AG10803 (cell line): ENCODE data around the gene ZMYM2.
A peak's percentile ranks its signal among the peaks of the same experiment; 100 is the strongest.

Experiments
- DNase-seq: peaks from one replicate; pipeline ENCODE4 v3.0.0; 2010; ENCODE audit warnings: low read depth
- H3K4me3 ChIP-seq: 2 replicates; pipeline ENCODE4 v1.5.1; 2011; ENCODE audit warnings: mild to moderate bottlenecking, low read length, control low read depth
- TF ChIP-seq, protein P1 (sequence below): conservative IDR thresholded peaks from 2 replicates; pipeline ENCODE4 v1.5.1; 2011; ENCODE audit warnings: mild to moderate bottlenecking, low read length, control low read depth, inconsistent platforms

Gene ZMYM2

DNA sequence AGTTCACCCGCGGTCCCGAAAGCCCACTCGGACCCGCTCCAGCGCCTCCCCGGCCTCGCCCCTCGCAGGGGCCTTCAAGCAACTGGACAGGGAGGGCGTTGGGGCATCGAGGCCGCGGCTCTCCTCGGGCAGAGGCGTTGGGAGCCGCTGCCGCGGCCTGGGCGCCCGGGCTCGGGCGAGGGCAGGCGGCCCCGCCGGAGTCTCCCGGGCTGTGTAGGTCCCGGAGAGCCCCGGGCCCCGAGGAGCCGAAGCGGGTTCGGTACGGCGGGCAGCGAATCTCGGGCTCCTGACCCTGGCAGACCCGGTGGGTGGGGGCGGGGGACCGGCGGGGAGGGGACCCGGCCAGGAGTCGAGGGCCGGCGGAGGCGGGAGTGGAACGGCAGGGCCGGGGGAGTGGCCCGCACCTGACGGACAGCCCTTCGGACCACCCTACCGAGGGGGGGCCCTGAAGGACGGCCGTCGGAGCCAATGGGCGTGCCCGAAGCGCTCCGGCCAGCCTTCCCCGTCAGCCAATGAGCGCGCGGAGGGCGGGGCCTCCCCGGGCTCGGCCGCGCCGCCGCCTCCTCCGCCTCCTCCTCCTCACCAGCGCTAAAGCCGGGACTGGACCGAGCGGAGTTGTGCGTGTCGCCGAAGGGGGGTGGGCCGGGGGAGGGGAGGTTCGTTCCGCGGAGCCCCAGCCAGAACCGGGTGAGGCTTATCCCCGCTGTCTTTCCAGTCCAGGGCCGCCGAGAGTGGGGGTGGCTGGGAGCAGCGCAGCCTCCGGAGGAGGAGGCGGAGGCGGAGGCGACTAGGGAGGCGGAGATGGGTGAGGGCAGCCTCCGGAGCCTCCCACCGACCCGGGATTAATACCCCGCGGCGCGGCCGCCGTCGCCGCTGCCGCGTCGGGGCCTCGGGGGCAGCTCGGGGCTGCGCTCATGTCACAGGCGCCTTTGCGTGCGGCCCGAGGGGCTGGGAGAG is at the start of gene ZMYM2:
TSS of gene ZMYM2 (plus strand) at position 573 of the 957 bp plus-strand sequence. CDS start 34,346 bp downstream, outside the sequence.
- peak within 1 kb of the TSS; percentile 90 for H3K4me3 ChIP-seq
- peak; percentile 98 for DNase-seq
- TF ChIP-seq, protein P1, sequence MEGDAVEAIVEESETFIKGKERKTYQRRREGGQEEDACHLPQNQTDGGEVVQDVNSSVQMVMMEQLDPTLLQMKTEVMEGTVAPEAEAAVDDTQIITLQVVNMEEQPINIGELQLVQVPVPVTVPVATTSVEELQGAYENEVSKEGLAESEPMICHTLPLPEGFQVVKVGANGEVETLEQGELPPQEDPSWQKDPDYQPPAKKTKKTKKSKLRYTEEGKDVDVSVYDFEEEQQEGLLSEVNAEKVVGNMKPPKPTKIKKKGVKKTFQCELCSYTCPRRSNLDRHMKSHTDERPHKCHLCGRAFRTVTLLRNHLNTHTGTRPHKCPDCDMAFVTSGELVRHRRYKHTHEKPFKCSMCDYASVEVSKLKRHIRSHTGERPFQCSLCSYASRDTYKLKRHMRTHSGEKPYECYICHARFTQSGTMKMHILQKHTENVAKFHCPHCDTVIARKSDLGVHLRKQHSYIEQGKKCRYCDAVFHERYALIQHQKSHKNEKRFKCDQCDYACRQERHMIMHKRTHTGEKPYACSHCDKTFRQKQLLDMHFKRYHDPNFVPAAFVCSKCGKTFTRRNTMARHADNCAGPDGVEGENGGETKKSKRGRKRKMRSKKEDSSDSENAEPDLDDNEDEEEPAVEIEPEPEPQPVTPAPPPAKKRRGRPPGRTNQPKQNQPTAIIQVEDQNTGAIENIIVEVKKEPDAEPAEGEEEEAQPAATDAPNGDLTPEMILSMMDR, result no peak

DNA sequence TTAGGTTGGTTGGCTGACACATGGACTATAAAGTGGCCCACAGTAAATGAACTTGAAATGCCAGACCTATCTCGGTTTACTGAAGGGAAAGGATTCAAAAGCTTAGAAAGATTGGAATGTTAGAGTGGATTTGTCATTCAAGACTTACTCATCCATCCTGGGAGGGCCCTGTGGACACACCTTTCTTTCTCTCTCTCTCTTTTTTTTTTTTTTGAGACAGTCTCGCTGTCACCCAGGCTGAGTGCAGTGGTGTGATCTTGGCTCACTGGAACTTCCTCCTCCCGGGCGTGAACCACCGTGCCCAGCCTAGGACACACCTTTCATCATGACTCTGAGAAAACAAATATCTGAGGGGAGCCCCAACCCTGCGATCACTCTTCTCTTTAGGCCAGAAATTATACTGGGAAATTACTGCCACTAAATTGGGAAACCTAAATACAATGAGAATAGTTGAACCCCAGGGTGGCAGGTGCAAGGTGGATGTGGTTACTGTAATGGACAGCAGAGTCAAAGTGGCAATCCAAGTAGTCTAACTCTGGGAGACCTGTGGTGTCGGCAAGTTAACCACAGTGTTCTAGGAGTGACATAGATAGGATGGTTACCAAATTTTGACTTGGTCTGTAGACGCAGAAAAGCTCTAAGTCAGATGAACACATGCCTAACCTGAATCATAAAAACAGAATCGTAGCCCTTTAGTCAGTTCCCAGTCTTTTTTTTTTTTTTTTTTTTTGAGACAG is 48.0 kb upstream of the ZMYM2 start:
- DNase-seq, result peak; percentile 1
- TF ChIP-seq, protein P1, result no peak
- no peak overlapping the region for H3K4me3 ChIP-seq

DNA sequence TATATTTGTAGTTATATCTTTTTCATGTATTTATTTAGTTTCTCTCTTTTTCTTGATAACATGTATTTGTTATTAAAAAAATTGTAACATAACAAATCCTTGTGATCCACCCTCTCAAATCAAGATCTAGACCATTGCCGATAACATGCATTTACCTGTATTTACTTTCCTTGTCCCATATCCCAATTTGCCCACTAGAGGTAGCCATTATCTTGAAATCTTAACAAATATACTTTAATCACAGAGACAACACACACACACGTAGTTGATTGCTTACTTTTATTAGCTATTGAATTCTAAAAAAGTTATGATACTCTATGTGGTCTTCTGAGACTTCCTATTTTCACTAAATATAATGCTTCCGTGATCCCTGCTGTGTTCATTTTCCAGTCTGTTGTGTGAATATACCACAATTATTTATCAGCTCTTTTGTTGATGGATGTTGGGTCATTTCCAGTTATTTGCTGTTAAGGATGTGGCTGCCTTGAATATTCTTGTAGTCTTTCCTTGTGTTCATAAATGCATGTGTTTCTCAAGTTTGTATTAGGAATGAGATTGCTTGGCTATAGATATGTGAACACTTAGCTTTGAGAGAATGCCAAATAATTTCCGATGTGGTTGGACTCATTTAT is 31.3 kb upstream of the ZMYM2 start:
- TF ChIP-seq, protein P1, result peak; percentile 59
- H3K4me3 ChIP-seq, result no peak overlapping the region
- peak; percentile 32 for DNase-seq

DNA sequence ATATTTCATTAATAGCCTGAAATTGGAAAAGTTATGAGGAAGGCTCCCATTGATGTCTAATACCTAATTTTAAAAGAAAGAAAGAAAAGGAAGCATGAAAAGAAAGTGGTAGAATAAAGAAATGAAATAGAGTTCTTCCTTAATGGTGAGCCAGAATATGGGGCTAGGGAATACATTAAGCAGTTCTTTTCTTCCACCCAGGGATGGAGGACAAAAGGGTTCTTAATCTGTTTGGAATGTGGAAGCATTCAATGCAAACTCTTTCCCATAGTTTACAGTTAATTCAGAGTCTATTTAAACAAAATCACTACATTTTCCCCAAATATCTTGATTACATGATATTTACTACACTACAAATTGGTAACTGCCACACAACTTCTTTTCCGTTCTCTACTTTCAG is 18.4 kb upstream of the ZMYM2 start:
- TF ChIP-seq, protein P1, result no peak
- no peak overlapping the region for H3K4me3 ChIP-seq
- DNase-seq, result no peak

DNA sequence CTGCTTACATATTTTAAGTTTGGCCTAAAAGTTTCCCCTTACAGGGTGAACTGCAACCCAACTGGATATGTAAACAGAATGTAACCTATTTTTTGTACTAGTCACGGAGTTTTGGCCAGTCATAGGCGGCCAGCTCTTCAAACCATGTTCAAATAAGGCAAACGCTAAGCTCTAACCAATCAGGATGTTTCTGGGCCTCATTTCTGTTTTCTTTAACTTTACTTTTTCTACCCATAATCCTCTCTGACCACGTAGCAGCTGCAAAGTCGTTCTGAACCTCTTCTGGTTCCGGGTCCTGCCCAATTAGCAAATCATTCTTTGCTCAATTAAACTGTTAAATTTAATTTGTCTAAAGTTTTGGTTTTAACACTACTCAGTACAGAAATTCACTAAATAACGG is 8.2 kb upstream of the ZMYM2 start:
- TF ChIP-seq, protein P1, result no peak
- no peak for DNase-seq
- H3K4me3 ChIP-seq, result no peak overlapping the region

DNA sequence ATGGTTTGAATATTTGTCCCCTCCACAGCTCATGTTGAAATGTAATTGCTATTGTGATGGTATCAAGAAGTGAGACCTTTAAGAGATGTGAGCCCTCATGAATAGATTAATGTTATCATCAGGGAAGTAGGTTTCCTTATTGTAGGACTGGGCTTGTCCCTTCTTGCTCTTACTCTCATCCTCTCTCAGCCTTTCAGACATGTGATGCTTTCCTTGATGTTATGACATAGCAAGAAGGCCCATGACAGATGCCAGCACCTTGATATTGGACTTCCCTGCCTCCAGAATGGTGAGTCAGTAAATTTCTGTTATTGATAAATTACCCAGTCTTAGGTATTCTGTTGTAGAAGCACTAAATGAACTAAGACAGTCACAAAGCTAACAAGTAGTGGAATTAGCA is 5.7 kb upstream of the ZMYM2 start:
- TF ChIP-seq, protein P1, result no peak
- no peak for DNase-seq
- no peak overlapping the region for H3K4me3 ChIP-seq
